K562 (cell line): ENCODE results near the gene PRKAG2. TPM values are rescaled to one million over a fixed set of nuclear protein-coding genes. Genes with fewer than 3 reads are reported as not detected.

ENCODE experiments used
- ATAC-seq: fragments of 200-7000 bp; cut with Tn5 transposase; 3 replicates; pipeline ENCODE4 v1.9.1; 2020; ENCODE audit warnings: moderate library complexity
- BruUV-seq: library from RNA; stranded (reverse); fragments of 400-500 nt; replicated peaks from 2 replicates; lab custom pipeline; 2021; lab: Mats Ljungman, UMichigan
- CTCF ChIA-PET: fragments of 300-600 bp; formaldehyde crosslinking; extraction: SDS; loops from one replicate; lab custom pipeline; 2021; ENCODE audit warnings: low intra/inter-chr PET ratio; lab: Yijun Ruan, JAX
- POLR2A ChIA-PET: fragments of 300-600, 350-650 bp; sonication (Branson Sonifier 250); formaldehyde crosslinking; extraction: SDS; loops from one replicate; lab custom pipeline; 2021; ENCODE audit warnings: antibody characterized with exemption, inconsistent platforms; lab: Yijun Ruan, JAX
- DNase-seq, 4 experiments: peaks; one replicate each; pipeline versions ENCODE4 v3.0.0 to v3.0.0-alpha.2; 2011 to 2018; ENCODE audit warnings: low spot score in 3 of 4, mixed read lengths in 3 of 4; ENCODE audit errors: extremely low read depth in 1 of 4
- FAIRE-seq: peaks from 2 replicates; lab custom pipeline; 2011; peaks lifted over from hg19 to GRCh38; lab: Jason Lieb, UNC
- H2AFZ ChIP-seq: 2 replicates; pipeline ENCODE4 v1.6.0; 2011; ENCODE audit warnings: low read depth, low read length, control low read depth, inconsistent platforms
- H3K27ac ChIP-seq: fragments of 200-600 bp; 3 replicates; pipeline ENCODE4 v1.8.0; 2011; ENCODE audit warnings: low read depth, mild to moderate bottlenecking, control low read depth, inconsistent platforms, low read length, moderate library complexity, mixed read lengths; ENCODE audit errors: extremely low read depth
- H3K27me3 ChIP-seq, 2 experiments: fragments of 300-600 bp in 1 of 2; 2 replicates in 1 of 2; 3 replicates in 1 of 2; pipeline versions ENCODE4 v1.6.0 to v1.8.0; 2011; ENCODE audit warnings: inconsistent platforms in 2 of 2, low read length in 2 of 2, mild to moderate bottlenecking in 1 of 2, mixed read lengths in 1 of 2, moderate library complexity in 1 of 2; ENCODE audit not compliant: control insufficient read depth in 2 of 2, insufficient read depth in 2 of 2
- H3K36me3 ChIP-seq: fragments of 300-600 bp; 3 replicates; pipeline ENCODE4 v1.8.0; 2011; ENCODE audit warnings: mild to moderate bottlenecking, low read length, inconsistent platforms; ENCODE audit not compliant: control insufficient read depth, insufficient read depth
- H3K4me1 ChIP-seq, 2 experiments: fragments of 200-600 bp in 1 of 2; replicated peaks in 1 of 2; 2 replicates in 1 of 2; 3 replicates in 1 of 2; pipeline versions ENCODE4 v1.5.1 to v1.8.0; 2011; ENCODE audit warnings: inconsistent platforms in 2 of 2, low read length in 2 of 2, mild to moderate bottlenecking in 1 of 2, mixed read lengths in 1 of 2, moderate library complexity in 1 of 2; ENCODE audit not compliant: control insufficient read depth in 2 of 2, insufficient read depth in 2 of 2
- H3K4me2 ChIP-seq: 2 replicates; pipeline ENCODE4 v1.6.1; 2011; ENCODE audit warnings: low read length, control low read depth, inconsistent platforms, mixed read lengths; ENCODE audit not compliant: insufficient read depth
- H3K4me3 ChIP-seq: fragments of 200-600 bp; sonication (generic), shearing (Covaris generic); 2 replicates; pipeline ENCODE4 v1.5.1; 2016; ENCODE audit warnings: control low read depth, inconsistent platforms
- H3K79me2 ChIP-seq: fragments of 200-600 bp; 3 replicates; pipeline ENCODE4 v1.8.0; 2011; ENCODE audit warnings: low read length, inconsistent platforms; ENCODE audit not compliant: control insufficient read depth, insufficient read depth
- H3K9ac ChIP-seq, 2 experiments: 2 replicates each; pipeline versions ENCODE4 v1.6.0 to v1.6.1; 2011; ENCODE audit warnings: low read depth in 2 of 2, low read length in 2 of 2, control low read depth in 1 of 2, inconsistent platforms in 1 of 2, mild to moderate bottlenecking in 1 of 2, mixed read lengths in 1 of 2; ENCODE audit not compliant: insufficient read depth in 1 of 2
- H3K9me1 ChIP-seq: one replicate; pipeline ENCODE4 v1.6.0; 2011; ENCODE audit warnings: inconsistent platforms, mild to moderate bottlenecking, low read length, moderate library complexity; ENCODE audit not compliant: control insufficient read depth, insufficient read depth
- H3K9me3 ChIP-seq: replicated peaks from 2 replicates; pipeline ENCODE4 v1.5.1; 2011; ENCODE audit warnings: low read depth, low read length, inconsistent platforms; ENCODE audit not compliant: control insufficient read depth, insufficient read depth
- H4K20me1 ChIP-seq: replicated peaks from 2 replicates; pipeline ENCODE4 v1.6.1; 2011; ENCODE audit warnings: low read length, inconsistent platforms, mixed read lengths; ENCODE audit not compliant: control insufficient read depth, insufficient read depth
- CBFB ChIP-seq: sonication (generic); formaldehyde crosslinking; IDR thresholded peaks from 2 replicates; pipeline ENCODE4 v1.4.0; 2020; ENCODE audit warnings: mild to moderate bottlenecking, missing genetic modification reagents
- FOSL1 ChIP-seq: fragments of 200-800 bp; sonication (Bioruptor generic); conservative IDR thresholded peaks from 2 replicates; pipeline ENCODE4 v1.6.1; 2016; ENCODE audit warnings: missing genetic modification characterization, missing compliant biosample characterization
- FOXA1 ChIP-seq: fragments of 450-650 bp; IDR thresholded peaks from 2 replicates; pipeline ENCODE4 v1.6.1; 2016; ENCODE audit warnings: mild to moderate bottlenecking, borderline replicate concordance
- MAX ChIP-seq: sonication (generic); formaldehyde crosslinking; IDR thresholded peaks from 2 replicates; pipeline ENCODE4 v1.9.0; 2022; ENCODE audit warnings: mild to moderate bottlenecking, missing genetic modification reagents
- WGBS: fragments of 100-300 bp; shearing (Covaris generic); methylation state at CpG from one replicate; pipeline ENCODE4 v1.1.6; 2016; ENCODE audit warnings: low coverage, mixed read lengths; ENCODE audit not compliant: insufficient coverage; ENCODE audit errors: missing lambda C conversion rate; 5-methylcytosine and 5-hydroxymethylcytosine counted together
- in situ Hi-C: fragments of 300-500 bp; cut with MboI; formaldehyde crosslinking; loops from 4 replicates; pipeline ENCODE4 v1.15.0; 2018; ENCODE audit warnings: inconsistent platforms, mixed read lengths
- intact Hi-C: fragments of 100-400 bp; cut with micrococcal nuclease; formaldehyde crosslinking; loops from 2 replicates; pipeline ENCODE4 v1.14.2; 2022
- polyA plus RNA-seq, 8 experiments: library from polyadenylated mRNA; depleted of rRNA in 4 of 8; stranded (reverse) in 5 of 8; unstranded in 3 of 8; fragments of >200 nt; fragmentation: Nextera tagmentation in 2 of 8; fragmentation: Illumina TruSeq in 1 of 8; extraction: Ambion mirVana in 2 of 8; extraction: Trizol in 1 of 8; gene quantifications; 2 replicates each; pipeline versions ENCODE4 v1.2.1 to v1.2.3, GENCODE V29; 2011 to 2014; ENCODE audit warnings: inconsistent platforms in 1 of 8, missing spikeins in 1 of 8
- total RNA-seq, 7 experiments: library from RNA; depleted of rRNA in 6 of 7; stranded (reverse); fragments of >200 nt in 6 of 7; fragmentation: Illumina TruSeq in 2 of 7; extraction: Trizol in 2 of 7; gene quantifications; 2 replicates each; pipeline versions ENCODE4 v1.2.1 to v1.2.3, GENCODE V29; 2011 to 2021; ENCODE audit warnings: low replicate concordance in 1 of 7
- TF ChIP-seq, protein P1 (sequence below): fragments of 200-600 bp; sonication (generic); IDR thresholded peaks from one replicate; pipeline ENCODE4 v1.6.1; 2012; ENCODE audit warnings: mild to moderate bottlenecking, low read depth, low read length, inconsistent platforms
- TF ChIP-seq, protein P2 (sequence below): fragments of 450-650 bp; IDR thresholded peaks from 2 replicates; pipeline ENCODE4 v1.6.1; 2018; ENCODE audit not compliant: partially characterized antibody

The PRKAG2 gene
- total and polyA plus RNA-seq, 9 of the 15 experiments (the other 6 are each of a cell fraction or from before 2014, with no cell fraction given) = 0.99 to 5.6 (median 3.3) TPM

DNA sequence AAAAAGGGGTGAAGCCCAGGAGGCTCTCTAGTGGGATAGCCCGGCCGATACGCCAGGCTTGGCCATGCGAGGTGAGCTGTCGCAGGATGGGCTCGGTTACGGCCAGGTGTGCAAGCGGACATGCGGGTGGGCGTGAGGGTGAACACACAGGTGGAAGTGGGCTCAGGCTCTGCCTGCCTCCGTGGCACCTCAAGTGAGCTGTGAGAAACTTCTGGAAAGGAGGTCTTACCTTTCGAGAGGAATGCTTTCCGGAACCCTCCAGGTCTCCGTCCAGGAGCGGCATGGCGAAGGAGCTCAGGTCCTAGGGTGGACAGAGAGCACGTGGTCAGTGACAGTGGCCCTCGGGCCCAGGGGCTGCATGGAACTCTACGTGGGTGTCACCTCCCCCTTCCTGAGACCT is 90.7 kb downstream of the PRKAG2 start:
- Histone ChIP-seq H3K4me3 (no peak overlapping the region), H4K20me1 (peaks cover 7% of the 10 kb centered on the region; the same call in 1 of the 2 replicates), H2AFZ (no peak overlapping the region), H3K4me1 (peaks cover 0 to 8% of the 10 kb centered on the region in 2 experiments; a peak in 2 of 5 replicates), H3K27me3 (peaks cover 46 to 74% of the 10 kb centered on the region in 2 experiments), H3K36me3 (no peaks in the 10 kb centered on the region), H3K9me3 (no peaks in the 10 kb centered on the region), H3K79me2 (no peaks in the 10 kb centered on the region), H3K9ac (no peak overlapping the region; a peak in 1 of 4 replicates), H3K9me1 (no peaks in the 10 kb centered on the region), H3K4me2 (no peak overlapping the region), H3K27ac (no peak overlapping the region)
- ATAC-seq (no peak), DNase-seq (no peak), FAIRE-seq (no peak)
- no TSS peak for BruUV-seq
- POLR2A ChIA-PET = interaction anchor here (1.2 to 1.7 kb wide), 2 partner anchors 9 to 11 kb away, joined by 3 read pairs; no protein-coding TSS in a partner anchor
- WGBS = 19% methylated on average over 19 of the region's 19 CpGs
- intact Hi-C loops = no loop called here
- in situ Hi-C loops = no loop called here
- CTCF ChIA-PET = interaction anchor here (0.5 kb wide), 1 partner anchor 29 kb away, joined by 3 read pairs; no protein-coding TSS in a partner anchor
- TF ChIP-seq FOSL1 = no peak
- TF ChIP-seq, protein P1, sequence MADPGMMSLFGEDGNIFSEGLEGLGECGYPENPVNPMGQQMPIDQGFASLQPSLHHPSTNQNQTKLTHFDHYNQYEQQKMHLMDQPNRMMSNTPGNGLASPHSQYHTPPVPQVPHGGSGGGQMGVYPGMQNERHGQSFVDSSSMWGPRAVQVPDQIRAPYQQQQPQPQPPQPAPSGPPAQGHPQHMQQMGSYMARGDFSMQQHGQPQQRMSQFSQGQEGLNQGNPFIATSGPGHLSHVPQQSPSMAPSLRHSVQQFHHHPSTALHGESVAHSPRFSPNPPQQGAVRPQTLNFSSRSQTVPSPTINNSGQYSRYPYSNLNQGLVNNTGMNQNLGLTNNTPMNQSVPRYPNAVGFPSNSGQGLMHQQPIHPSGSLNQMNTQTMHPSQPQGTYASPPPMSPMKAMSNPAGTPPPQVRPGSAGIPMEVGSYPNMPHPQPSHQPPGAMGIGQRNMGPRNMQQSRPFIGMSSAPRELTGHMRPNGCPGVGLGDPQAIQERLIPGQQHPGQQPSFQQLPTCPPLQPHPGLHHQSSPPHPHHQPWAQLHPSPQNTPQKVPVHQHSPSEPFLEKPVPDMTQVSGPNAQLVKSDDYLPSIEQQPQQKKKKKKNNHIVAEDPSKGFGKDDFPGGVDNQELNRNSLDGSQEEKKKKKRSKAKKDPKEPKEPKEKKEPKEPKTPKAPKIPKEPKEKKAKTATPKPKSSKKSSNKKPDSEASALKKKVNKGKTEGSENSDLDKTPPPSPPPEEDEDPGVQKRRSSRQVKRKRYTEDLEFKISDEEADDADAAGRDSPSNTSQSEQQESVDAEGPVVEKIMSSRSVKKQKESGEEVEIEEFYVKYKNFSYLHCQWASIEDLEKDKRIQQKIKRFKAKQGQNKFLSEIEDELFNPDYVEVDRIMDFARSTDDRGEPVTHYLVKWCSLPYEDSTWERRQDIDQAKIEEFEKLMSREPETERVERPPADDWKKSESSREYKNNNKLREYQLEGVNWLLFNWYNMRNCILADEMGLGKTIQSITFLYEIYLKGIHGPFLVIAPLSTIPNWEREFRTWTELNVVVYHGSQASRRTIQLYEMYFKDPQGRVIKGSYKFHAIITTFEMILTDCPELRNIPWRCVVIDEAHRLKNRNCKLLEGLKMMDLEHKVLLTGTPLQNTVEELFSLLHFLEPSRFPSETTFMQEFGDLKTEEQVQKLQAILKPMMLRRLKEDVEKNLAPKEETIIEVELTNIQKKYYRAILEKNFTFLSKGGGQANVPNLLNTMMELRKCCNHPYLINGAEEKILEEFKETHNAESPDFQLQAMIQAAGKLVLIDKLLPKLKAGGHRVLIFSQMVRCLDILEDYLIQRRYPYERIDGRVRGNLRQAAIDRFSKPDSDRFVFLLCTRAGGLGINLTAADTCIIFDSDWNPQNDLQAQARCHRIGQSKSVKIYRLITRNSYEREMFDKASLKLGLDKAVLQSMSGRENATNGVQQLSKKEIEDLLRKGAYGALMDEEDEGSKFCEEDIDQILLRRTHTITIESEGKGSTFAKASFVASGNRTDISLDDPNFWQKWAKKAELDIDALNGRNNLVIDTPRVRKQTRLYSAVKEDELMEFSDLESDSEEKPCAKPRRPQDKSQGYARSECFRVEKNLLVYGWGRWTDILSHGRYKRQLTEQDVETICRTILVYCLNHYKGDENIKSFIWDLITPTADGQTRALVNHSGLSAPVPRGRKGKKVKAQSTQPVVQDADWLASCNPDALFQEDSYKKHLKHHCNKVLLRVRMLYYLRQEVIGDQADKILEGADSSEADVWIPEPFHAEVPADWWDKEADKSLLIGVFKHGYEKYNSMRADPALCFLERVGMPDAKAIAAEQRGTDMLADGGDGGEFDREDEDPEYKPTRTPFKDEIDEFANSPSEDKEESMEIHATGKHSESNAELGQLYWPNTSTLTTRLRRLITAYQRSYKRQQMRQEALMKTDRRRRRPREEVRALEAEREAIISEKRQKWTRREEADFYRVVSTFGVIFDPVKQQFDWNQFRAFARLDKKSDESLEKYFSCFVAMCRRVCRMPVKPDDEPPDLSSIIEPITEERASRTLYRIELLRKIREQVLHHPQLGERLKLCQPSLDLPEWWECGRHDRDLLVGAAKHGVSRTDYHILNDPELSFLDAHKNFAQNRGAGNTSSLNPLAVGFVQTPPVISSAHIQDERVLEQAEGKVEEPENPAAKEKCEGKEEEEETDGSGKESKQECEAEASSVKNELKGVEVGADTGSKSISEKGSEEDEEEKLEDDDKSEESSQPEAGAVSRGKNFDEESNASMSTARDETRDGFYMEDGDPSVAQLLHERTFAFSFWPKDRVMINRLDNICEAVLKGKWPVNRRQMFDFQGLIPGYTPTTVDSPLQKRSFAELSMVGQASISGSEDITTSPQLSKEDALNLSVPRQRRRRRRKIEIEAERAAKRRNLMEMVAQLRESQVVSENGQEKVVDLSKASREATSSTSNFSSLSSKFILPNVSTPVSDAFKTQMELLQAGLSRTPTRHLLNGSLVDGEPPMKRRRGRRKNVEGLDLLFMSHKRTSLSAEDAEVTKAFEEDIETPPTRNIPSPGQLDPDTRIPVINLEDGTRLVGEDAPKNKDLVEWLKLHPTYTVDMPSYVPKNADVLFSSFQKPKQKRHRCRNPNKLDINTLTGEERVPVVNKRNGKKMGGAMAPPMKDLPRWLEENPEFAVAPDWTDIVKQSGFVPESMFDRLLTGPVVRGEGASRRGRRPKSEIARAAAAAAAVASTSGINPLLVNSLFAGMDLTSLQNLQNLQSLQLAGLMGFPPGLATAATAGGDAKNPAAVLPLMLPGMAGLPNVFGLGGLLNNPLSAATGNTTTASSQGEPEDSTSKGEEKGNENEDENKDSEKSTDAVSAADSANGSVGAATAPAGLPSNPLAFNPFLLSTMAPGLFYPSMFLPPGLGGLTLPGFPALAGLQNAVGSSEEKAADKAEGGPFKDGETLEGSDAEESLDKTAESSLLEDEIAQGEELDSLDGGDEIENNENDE = no peak
- TF ChIP-seq MAX (CRISPR knock-in tag) = peak; percentile 34; the same call in 1 of the 2 replicates
- TF ChIP-seq, protein P2, sequence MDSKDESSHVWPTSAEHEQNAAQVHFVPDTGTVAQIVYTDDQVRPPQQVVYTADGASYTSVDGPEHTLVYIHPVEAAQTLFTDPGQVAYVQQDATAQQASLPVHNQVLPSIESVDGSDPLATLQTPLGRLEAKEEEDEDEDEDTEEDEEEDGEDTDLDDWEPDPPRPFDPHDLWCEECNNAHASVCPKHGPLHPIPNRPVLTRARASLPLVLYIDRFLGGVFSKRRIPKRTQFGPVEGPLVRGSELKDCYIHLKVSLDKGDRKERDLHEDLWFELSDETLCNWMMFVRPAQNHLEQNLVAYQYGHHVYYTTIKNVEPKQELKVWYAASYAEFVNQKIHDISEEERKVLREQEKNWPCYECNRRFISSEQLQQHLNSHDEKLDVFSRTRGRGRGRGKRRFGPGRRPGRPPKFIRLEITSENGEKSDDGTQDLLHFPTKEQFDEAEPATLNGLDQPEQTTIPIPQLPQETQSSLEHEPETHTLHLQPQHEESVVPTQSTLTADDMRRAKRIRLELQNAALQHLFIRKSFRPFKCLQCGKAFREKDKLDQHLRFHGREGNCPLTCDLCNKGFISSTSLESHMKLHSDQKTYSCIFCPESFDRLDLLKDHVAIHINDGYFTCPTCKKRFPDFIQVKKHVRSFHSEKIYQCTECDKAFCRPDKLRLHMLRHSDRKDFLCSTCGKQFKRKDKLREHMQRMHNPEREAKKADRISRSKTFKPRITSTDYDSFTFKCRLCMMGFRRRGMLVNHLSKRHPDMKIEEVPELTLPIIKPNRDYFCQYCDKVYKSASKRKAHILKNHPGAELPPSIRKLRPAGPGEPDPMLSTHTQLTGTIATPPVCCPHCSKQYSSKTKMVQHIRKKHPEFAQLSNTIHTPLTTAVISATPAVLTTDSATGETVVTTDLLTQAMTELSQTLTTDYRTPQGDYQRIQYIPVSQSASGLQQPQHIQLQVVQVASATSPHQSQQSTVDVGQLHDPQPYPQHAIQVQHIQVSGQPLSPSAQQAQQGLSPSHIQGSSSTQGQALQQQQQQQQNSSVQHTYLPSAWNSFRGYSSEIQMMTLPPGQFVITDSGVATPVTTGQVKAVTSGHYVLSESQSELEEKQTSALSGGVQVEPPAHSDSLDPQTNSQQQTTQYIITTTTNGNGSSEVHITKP = no peak
- no peak for TF ChIP-seq FOXA1
- 0 out of 2 replicates have a peak, but pooled peaks have one; percentile 32 for TF ChIP-seq CBFB (CRISPR knock-in tag)
